ENCODE results near the gene CCDC6.

The CCDC6 gene

GRCh38 chr10:59741583-59741982, 164.8 kb downstream of the CCDC6 start:
- in situ Hi-C loops (cut with MboI; ENCODE audit: low pct_unique_long_range_greater_than_20kb, low sequenced_read_pairs, unreplicated experiment) = no loop called here
- TF ChIP-seq CTCF (IDR thresholded peaks at IDR 0.05; ENCODE audit: extremely low read depth, insufficient read depth, missing control alignments) = no peak
- DNase-seq (ENCODE audit: low spot score) = no peak

GRCh38 chr10:59741048-59741447, 165.3 kb downstream of the CCDC6 start:
- TF ChIP-seq CTCF (IDR thresholded peaks at IDR 0.05; ENCODE audit: extremely low read depth, insufficient read depth, missing control alignments) = no peak
- in situ Hi-C loops (cut with MboI; ENCODE audit: low pct_unique_long_range_greater_than_20kb, low sequenced_read_pairs, unreplicated experiment) = no loop called here
- DNase-seq (ENCODE audit: low spot score) = no peak

Data from GM13977 (cell line).